ENCODE data around the gene CMC2.

The CMC2 gene

GRCh38 chr16:81006813-81007695 is at the start of gene CMC2, which contains the start of gene CENPN:
Gene CMC2 (minus strand): TSS chr16:81006885. CDS start chr16:80997394, 9,491 bp downstream.
Gene CENPN (plus strand): TSS chr16:81007214. CDS start chr16:81011940, 4,726 bp downstream.
- DNase-seq = peak; percentile 99
- in situ Hi-C loops (cut with HindIII; ENCODE audit: low pct_ligation_motif_present, low pct_unique_long_range_greater_than_20kb, low sequenced_read_pairs) = no loop called here

GRCh38 chr16:81053761-81054160 is 47.1 kb upstream of the CMC2 start:
- in situ Hi-C loops (cut with HindIII; ENCODE audit: low pct_ligation_motif_present, low pct_unique_long_range_greater_than_20kb, low sequenced_read_pairs) = no loop called here
- no peak for DNase-seq

GRCh38 chr16:81042821-81043220 is 36.1 kb upstream of the CMC2 start:
- in situ Hi-C loops (cut with HindIII; ENCODE audit: low pct_ligation_motif_present, low pct_unique_long_range_greater_than_20kb, low sequenced_read_pairs) = no loop called here
- no peak for DNase-seq

GRCh38 chr16:81041696-81042095 is 35.0 kb upstream of the CMC2 start:
- in situ Hi-C loops (cut with HindIII; ENCODE audit: low pct_ligation_motif_present, low pct_unique_long_range_greater_than_20kb, low sequenced_read_pairs) = no loop called here
- no peak for DNase-seq

- no peak for DNase-seq
- in situ Hi-C loops (cut with HindIII; ENCODE audit: low pct_ligation_motif_present, low pct_unique_long_range_greater_than_20kb, low sequenced_read_pairs) = no loop called here
These were observed 34.2 kb upstream of the CMC2 start for GRCh38 chr16:81040842-81041241.

GRCh38 chr16:81040131-81040530 is 33.4 kb upstream of the CMC2 start:
- in situ Hi-C loops (cut with HindIII; ENCODE audit: low pct_ligation_motif_present, low pct_unique_long_range_greater_than_20kb, low sequenced_read_pairs) = no loop called here
- DNase-seq = no peak

- in situ Hi-C loops (cut with HindIII; ENCODE audit: low pct_ligation_motif_present, low pct_unique_long_range_greater_than_20kb, low sequenced_read_pairs) = no loop called here
- DNase-seq = no peak
These were observed 30.2 kb upstream of the CMC2 start for GRCh38 chr16:81036751-81037350.

- in situ Hi-C loops (cut with HindIII; ENCODE audit: low pct_ligation_motif_present, low pct_unique_long_range_greater_than_20kb, low sequenced_read_pairs) = no loop called here
- peak; percentile 40 for DNase-seq
These were observed 29.5 kb upstream of the CMC2 start for GRCh38 chr16:81035975-81036750.

- peak; percentile 95 for DNase-seq
- in situ Hi-C loops (cut with HindIII; ENCODE audit: low pct_ligation_motif_present, low pct_unique_long_range_greater_than_20kb, low sequenced_read_pairs) = no loop called here
These were observed 28.8 kb upstream of the CMC2 start, which contains the start of gene ATMIN for GRCh38 chr16:81035398-81035974. Gene ATMIN (plus strand): TSS chr16:81035842. CDS start chr16:81035871, 29 bp downstream.

GRCh38 chr16:81029930-81030604 is 23.4 kb upstream of the CMC2 start:
- in situ Hi-C loops (cut with HindIII; ENCODE audit: low pct_ligation_motif_present, low pct_unique_long_range_greater_than_20kb, low sequenced_read_pairs) = no loop called here
- DNase-seq = no peak

GRCh38 chr16:81026429-81026828 is 19.7 kb upstream of the CMC2 start:
- in situ Hi-C loops (cut with HindIII; ENCODE audit: low pct_ligation_motif_present, low pct_unique_long_range_greater_than_20kb, low sequenced_read_pairs) = no loop called here
- no peak for DNase-seq

- DNase-seq = no peak
- in situ Hi-C loops (cut with HindIII; ENCODE audit: low pct_ligation_motif_present, low pct_unique_long_range_greater_than_20kb, low sequenced_read_pairs) = no loop called here
These were observed 11.8 kb upstream of the CMC2 start for GRCh38 chr16:81018496-81018895.

GRCh38 chr16:81014672-81015071 is 8.0 kb upstream of the CMC2 start:
- in situ Hi-C loops (cut with HindIII; ENCODE audit: low pct_ligation_motif_present, low pct_unique_long_range_greater_than_20kb, low sequenced_read_pairs) = no loop called here
- DNase-seq = no peak

GRCh38 chr16:81012974-81013373 is 6.3 kb upstream of the CMC2 start:
- no peak for DNase-seq
- in situ Hi-C loops (cut with HindIII; ENCODE audit: low pct_ligation_motif_present, low pct_unique_long_range_greater_than_20kb, low sequenced_read_pairs) = no loop called here

- in situ Hi-C loops (cut with HindIII; ENCODE audit: low pct_ligation_motif_present, low pct_unique_long_range_greater_than_20kb, low sequenced_read_pairs) = no loop called here
- DNase-seq = no peak
These were observed 1.8 kb upstream of the CMC2 start for GRCh38 chr16:81008505-81008789.

- peak; percentile 71 for DNase-seq
- in situ Hi-C loops (cut with HindIII; ENCODE audit: low pct_ligation_motif_present, low pct_unique_long_range_greater_than_20kb, low sequenced_read_pairs) = no loop called here
These were observed 373 bp downstream of the CMC2 start for GRCh38 chr16:81006211-81006812.

- DNase-seq = peak; percentile 46
- in situ Hi-C loops (cut with HindIII; ENCODE audit: low pct_ligation_motif_present, low pct_unique_long_range_greater_than_20kb, low sequenced_read_pairs) = no loop called here
These were observed 999 bp downstream of the CMC2 start for GRCh38 chr16:81005610-81006161.
